SK-N-MC (cell line): Measurements from ENCODE around the gene LTBP1.

Experiments
- DNase-seq: peaks from one replicate; pipeline ENCODE4 v3.0.0-alpha.2; 2011; ENCODE audit warnings: low read depth, low spot score
- H3K27ac ChIP-seq: fragments of 200-600 bp; sonication (generic); 2 replicates; pipeline ENCODE4 v1.5.1; 2016; ENCODE audit warnings: mixed run types
- H3K36me3 ChIP-seq: fragments of 200-600 bp; sonication (generic); 2 replicates; pipeline ENCODE4 v1.6.1; 2017; ENCODE audit warnings: antibody characterized with exemption, low read length, mixed read lengths; ENCODE audit not compliant: insufficient read depth
- H3K4me3 ChIP-seq: fragments of 200-600 bp; sonication (generic); 2 replicates; pipeline ENCODE4 v1.5.1; 2016
- H3K9ac ChIP-seq: fragments of 200-600 bp; sonication (generic); 2 replicates; pipeline ENCODE4 v1.8.0; 2017; ENCODE audit warnings: mixed run types, mixed read lengths; ENCODE audit not compliant: insufficient read length
- H3K9me3 ChIP-seq: fragments of 200-600 bp; sonication (generic); 2 replicates; pipeline ENCODE4 v1.6.1; 2017; ENCODE audit warnings: low read depth, mild to moderate bottlenecking, antibody characterized with exemption, low read length, moderate library complexity, mixed read lengths
- EZH2 ChIP-seq: fragments of 200-600 bp; sonication (generic); IDR thresholded peaks from one replicate; pipeline ENCODE4 v1.6.1; 2017; ENCODE audit warnings: antibody characterized with exemption
- FOXP2 ChIP-seq: optimal IDR thresholded peaks from 2 replicates; pipeline ENCODE3; 2011; ENCODE audit warnings: mild to moderate bottlenecking, moderate library complexity; ENCODE audit not compliant: insufficient read depth; ENCODE audit errors: extremely low read length, control extremely low read depth
- POLR2AphosphoS5 ChIP-seq: IDR thresholded peaks from 2 replicates; pipeline ENCODE4 v1.6.1; 2012; ENCODE audit warnings: mild to moderate bottlenecking, low read depth, low read length, borderline replicate concordance

LTBP1 gene

DNA sequence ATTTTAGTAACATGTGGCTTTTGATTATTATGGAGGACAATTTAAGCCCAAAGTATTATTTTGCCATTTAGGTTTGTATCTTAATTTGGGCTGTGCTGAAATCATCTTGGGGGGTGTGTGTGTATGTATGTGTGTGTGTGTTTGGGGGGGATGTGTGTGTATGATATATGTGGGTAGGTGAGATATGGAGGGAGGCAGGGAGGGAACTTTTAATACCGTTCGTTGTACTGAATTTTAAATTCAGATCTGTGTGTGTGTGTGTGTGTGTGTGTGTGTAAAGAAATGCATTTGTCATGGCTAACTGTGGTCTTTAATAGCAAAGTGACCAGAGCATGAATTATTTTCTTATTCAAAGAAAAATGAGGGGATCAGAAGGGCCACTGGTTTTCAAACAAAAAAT is 113.7 kb downstream of the LTBP1 start:
- H3K36me3 ChIP-seq = no peaks in the 10 kb centered on the region
- no peak overlapping the region for H3K9ac ChIP-seq
- H3K4me3 ChIP-seq = no peak overlapping the region
- no peak overlapping the region for H3K27ac ChIP-seq
- no peaks in the 10 kb centered on the region for H3K9me3 ChIP-seq
- TF ChIP-seq POLR2AphosphoS5 (no peak), FOXP2 (no peak), EZH2 (no peak)
- no peak for DNase-seq

DNA sequence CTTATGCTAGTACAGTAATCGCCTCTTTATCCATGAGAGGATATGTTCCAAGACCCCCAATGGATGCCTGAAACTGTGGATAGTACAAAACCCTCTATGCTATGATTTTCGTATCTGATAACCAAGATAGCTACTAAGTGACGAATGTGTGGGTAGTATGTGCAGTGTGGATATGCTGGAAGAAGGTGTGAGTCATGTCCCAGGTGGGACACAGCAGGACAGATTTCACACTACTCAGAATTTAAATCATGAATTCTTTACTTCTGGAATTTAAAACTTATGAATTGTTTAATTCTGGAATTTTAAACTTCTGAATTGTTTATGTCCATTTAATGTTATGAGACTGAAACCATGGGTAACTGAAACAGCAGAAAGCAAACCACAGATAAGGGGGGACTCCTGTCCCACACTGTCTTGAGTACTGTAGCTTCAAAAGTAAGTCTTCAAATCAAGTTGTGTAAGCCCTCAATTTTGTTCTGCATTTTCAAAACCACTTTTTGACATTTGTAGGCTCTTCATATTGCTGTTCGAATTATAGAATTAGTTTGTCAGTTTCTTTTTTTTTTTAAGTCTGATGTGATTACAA is 116.0 kb downstream of the LTBP1 start:
- DNase-seq = no peak
- Histone ChIP-seq H3K4me3 (no peak overlapping the region), H3K27ac (no peak overlapping the region), H3K9ac (no peak overlapping the region), H3K9me3 (no peaks in the 10 kb centered on the region), H3K36me3 (no peaks in the 10 kb centered on the region)
- TF ChIP-seq FOXP2 (no peak), POLR2AphosphoS5 (no peak), EZH2 (no peak)

DNA sequence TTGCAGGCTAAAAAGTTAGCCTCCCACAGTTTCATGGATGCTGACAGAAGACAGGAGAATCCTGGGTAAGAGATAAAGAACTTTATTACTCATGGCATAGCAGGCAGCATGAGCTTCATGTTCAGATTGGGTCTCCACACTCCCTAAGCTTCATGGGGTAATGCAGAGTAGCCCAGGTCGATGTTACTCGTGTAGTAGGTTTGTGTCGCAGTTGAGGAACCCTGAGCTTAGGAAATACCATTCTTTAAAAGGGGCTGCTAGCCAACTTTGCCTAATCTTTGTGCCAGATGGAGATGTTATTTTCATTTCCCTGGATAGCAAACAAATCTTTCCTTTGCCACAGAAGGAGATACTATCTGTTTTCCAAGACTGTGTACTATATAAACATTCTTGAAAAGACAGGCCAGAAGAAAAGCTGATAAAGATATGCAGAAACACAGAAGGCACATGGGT is 117.6 kb downstream of the LTBP1 start:
- no peaks in the 10 kb centered on the region for H3K9me3 ChIP-seq
- TF ChIP-seq FOXP2 (no peak), EZH2 (no peak), POLR2AphosphoS5 (no peak)
- H3K4me3 ChIP-seq = no peak overlapping the region
- no peaks in the 10 kb centered on the region for H3K36me3 ChIP-seq
- H3K9ac ChIP-seq = no peak overlapping the region
- DNase-seq = no peak
- H3K27ac ChIP-seq = no peak overlapping the region

DNA sequence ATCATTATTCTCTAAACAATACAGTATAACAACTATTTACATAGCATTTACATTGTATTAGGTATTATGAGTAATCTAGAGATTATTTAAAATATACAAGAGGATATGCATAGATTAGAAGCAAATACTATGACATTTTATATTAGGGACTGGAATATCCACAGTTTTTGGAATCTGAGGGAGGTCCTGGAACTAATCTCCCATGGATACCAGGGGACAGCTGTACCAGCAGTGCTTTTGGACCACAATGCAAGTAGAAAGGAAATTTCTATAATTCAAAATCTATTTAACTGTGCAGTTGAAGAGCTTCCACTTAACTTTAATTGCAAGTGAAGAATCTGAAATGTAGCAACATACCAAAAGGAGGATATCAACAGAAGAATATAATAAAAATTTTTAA is 120.8 kb downstream of the LTBP1 start:
- no peaks in the 10 kb centered on the region for H3K36me3 ChIP-seq
- H3K27ac ChIP-seq = no peak overlapping the region
- DNase-seq = no peak

DNA sequence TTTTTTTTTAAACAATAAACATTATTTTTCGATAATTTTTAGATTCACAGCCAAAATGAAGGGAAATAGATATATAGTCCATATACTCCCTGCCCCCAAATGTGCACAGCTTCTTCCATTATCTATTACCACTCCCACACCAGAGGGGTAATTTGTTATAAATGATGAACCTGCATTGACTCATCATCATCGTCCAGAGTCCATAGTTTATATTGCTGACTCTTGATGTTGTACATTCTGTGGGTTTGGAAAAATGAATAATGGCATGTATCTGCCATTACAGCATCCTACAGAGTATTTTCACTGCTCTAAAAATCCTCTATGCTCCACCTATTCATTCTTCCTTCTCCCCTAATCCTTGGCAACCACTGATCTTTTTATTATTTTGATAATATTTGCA is 121.5 kb downstream of the LTBP1 start:
- TF ChIP-seq EZH2 = no peak
- TF ChIP-seq FOXP2 = no peak
- no peak for TF ChIP-seq POLR2AphosphoS5
- Histone ChIP-seq H3K9me3 (no peaks in the 10 kb centered on the region), H3K9ac (no peak overlapping the region), H3K27ac (no peak overlapping the region), H3K4me3 (no peak overlapping the region), H3K36me3 (no peaks in the 10 kb centered on the region)
- no peak for DNase-seq

More for the DNA sequence above, 120.8 kb downstream of the LTBP1 start:
- Histone ChIP-seq H3K9ac (no peak overlapping the region), H3K9me3 (no peaks in the 10 kb centered on the region), H3K4me3 (no peak overlapping the region)
- TF ChIP-seq FOXP2 = no peak

DNA sequence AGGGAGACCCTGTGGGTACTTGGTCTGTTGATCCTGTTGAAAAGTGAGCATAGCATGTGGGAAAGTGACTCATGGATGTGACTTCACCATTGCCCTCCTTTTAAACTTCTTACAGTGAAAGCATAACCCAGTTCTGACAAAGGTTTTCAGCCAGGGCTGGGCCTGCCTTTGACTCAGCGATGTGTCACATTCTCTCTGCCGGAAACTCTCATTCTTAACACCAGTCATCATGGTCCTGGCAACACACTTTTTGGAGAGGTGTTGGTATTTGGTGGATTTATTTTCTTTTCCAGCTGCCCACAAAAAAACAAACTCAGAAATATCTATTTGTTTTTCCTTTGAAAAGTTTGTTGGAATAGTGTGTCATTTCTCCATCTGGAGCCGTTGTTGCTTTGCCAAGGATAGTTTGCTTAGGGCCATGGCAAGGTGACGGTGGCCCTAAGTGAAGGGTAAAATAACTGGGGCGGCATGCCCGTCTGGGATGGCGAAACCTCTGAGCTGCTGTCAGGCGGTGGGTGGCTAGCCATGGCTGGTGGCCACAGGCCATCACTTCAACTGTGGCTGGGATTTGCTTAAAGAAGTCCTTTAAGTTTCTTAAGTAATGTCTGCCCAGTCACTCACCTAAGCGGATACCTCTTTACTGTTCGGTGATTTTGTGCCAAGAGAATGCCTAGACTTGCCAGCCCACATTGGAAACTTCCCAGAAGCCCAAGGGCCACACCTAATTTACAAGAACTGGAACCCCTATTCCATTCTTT is 123.3 kb downstream of the LTBP1 start:
- TF ChIP-seq EZH2 (no peak), FOXP2 (no peak), POLR2AphosphoS5 (no peak)
- no peak for DNase-seq
- Histone ChIP-seq H3K4me3 (no peak overlapping the region), H3K9ac (no peak overlapping the region), H3K9me3 (no peaks in the 10 kb centered on the region), H3K36me3 (no peaks in the 10 kb centered on the region), H3K27ac (no peak overlapping the region)

DNA sequence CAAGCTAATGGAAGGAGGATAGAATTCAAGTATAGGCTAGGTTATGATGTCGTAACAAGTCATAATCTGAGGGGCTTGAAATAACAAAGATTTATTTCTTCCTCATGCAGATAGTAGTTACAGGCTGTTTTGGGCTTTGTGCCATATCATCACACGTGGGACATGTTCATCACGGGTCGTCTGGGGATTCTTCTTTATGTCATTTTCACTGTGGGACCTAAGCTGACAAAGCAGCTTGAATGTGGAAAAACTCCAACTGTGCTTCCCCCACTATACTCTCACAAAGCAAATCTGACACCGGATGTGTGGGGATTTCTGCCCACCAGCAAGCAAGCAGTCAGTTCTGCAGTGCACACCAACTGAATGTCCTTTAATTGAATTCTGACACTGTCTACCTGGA is 124.8 kb downstream of the LTBP1 start:
- no peak for DNase-seq
- TF ChIP-seq POLR2AphosphoS5 = no peak
- TF ChIP-seq FOXP2 = no peak
- no peak for TF ChIP-seq EZH2
- no peak overlapping the region for H3K4me3 ChIP-seq
- no peak overlapping the region for H3K9ac ChIP-seq
- no peaks in the 10 kb centered on the region for H3K36me3 ChIP-seq
- H3K9me3 ChIP-seq = no peaks in the 10 kb centered on the region
- no peak overlapping the region for H3K27ac ChIP-seq

DNA sequence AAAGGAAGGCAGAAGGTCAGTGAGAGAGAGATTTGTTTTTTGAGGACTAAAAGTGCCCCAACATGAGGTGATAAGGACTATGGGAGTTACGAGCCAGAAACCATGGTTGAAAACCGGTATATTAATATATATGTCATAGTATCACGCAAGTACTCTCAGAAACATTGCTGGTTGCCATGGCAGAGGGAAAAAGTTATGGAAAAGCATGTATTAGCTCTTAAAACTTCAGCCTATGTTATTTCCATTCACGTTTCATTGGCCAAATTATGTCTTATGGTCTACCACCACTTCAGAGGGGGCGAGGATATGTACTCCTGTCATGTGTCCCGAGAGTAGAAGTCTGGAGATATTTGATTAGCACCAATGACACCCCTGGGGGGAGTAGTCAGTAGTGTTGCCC is 125.9 kb downstream of the LTBP1 start:
- TF ChIP-seq EZH2 = no peak
- no peak for TF ChIP-seq FOXP2
- TF ChIP-seq POLR2AphosphoS5 = no peak
- H3K9ac ChIP-seq = no peak overlapping the region
- no peak overlapping the region for H3K4me3 ChIP-seq
- DNase-seq = no peak
- no peak overlapping the region for H3K27ac ChIP-seq
- H3K9me3 ChIP-seq = no peaks in the 10 kb centered on the region
- H3K36me3 ChIP-seq = no peaks in the 10 kb centered on the region

DNA sequence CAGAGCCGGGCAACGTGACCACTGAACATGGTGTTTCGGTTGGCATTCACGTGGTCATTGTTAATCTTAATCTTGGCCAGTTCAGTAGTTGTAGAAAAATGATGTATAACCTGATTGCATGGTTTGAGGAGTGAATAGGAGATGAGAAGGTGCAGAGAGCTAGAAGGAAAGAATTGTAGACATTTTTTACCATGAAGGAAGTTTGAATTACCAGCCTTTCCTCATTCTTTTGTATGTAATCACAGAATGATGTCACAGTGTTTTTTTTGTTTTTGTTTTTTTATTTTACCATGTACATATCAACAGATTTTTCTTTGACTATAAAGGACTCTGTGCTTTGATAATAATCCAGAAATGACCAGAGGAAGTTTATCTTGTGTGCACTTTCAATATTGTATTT is 126.3 kb downstream of the LTBP1 start:
- Histone ChIP-seq H3K4me3 (no peak overlapping the region), H3K36me3 (no peaks in the 10 kb centered on the region), H3K27ac (no peak overlapping the region), H3K9me3 (no peaks in the 10 kb centered on the region), H3K9ac (no peak overlapping the region)
- no peak for DNase-seq
- no peak for TF ChIP-seq POLR2AphosphoS5
- TF ChIP-seq EZH2 = no peak
- no peak for TF ChIP-seq FOXP2
